HepG2 (cell line): ENCODE results near the gene C11orf68. TPM values are rescaled to one million over a fixed set of nuclear protein-coding genes. Genes with fewer than 3 reads are reported as not detected.

ENCODE experiments used
- AKAP8 ChIP-seq: sonication (generic); formaldehyde crosslinking; IDR thresholded peaks from 2 replicates; pipeline ENCODE4 v1.5.1; 2020; ENCODE audit warnings: mild to moderate bottlenecking, missing genetic modification reagents
- HNF4A ChIP-seq: sonication (generic); formaldehyde crosslinking; IDR thresholded peaks from 2 replicates; pipeline ENCODE4 v1.4.0; 2020; ENCODE audit warnings: missing genetic modification reagents
- HOXA5 ChIP-seq: sonication (generic); formaldehyde crosslinking; IDR thresholded peaks from 2 replicates; pipeline ENCODE4 v1.4.0; 2020; ENCODE audit warnings: missing genetic modification reagents
- IRF2 ChIP-seq: IDR thresholded peaks from 2 replicates; pipeline ENCODE4 v1.6.1; 2018; ENCODE audit warnings: missing genetic modification reagents, missing compliant biosample characterization
- MIXL1 ChIP-seq: IDR thresholded peaks from 2 replicates; pipeline ENCODE4 v1.6.1; 2016
- NFKBIZ ChIP-seq: IDR thresholded peaks from 2 replicates; pipeline ENCODE4 v1.6.1; 2018; ENCODE audit warnings: missing genetic modification reagents, missing compliant biosample characterization
- STAG1 ChIP-seq: sonication (generic); formaldehyde crosslinking; IDR thresholded peaks from 2 replicates; pipeline ENCODE4 v1.4.0; 2020; ENCODE audit warnings: missing genetic modification reagents
- STAT5B ChIP-seq: sonication (generic); formaldehyde crosslinking; IDR thresholded peaks from 2 replicates; pipeline ENCODE4 v1.4.0; 2020; ENCODE audit warnings: missing genetic modification reagents
- STAT6 ChIP-seq: sonication (generic); formaldehyde crosslinking; IDR thresholded peaks from 2 replicates; pipeline ENCODE4 v1.4.0; 2020; ENCODE audit warnings: missing genetic modification reagents, mild to moderate bottlenecking, borderline replicate concordance
- YEATS2 ChIP-seq: sonication (generic); formaldehyde crosslinking; IDR thresholded peaks from 2 replicates; pipeline ENCODE4 v1.4.0; 2020; ENCODE audit warnings: missing genetic modification reagents, borderline replicate concordance
- ZBTB42 ChIP-seq: sonication (generic); formaldehyde crosslinking; IDR thresholded peaks from 2 replicates; pipeline ENCODE4 v1.5.0; 2020; ENCODE audit warnings: mild to moderate bottlenecking, missing genetic modification reagents
- ZBTB7B ChIP-seq: sonication (generic); formaldehyde crosslinking; IDR thresholded peaks from 2 replicates; pipeline ENCODE4 v1.4.0; 2020; ENCODE audit warnings: missing genetic modification reagents
- ZFP62 ChIP-seq: sonication (generic); formaldehyde crosslinking; IDR thresholded peaks from 2 replicates; pipeline ENCODE4 v1.4.0; 2020; ENCODE audit warnings: missing genetic modification reagents
- ZNF180 ChIP-seq: sonication (generic); formaldehyde crosslinking; IDR thresholded peaks from 2 replicates; pipeline ENCODE4 v1.4.0; 2020; ENCODE audit warnings: low read depth, missing genetic modification reagents, borderline replicate concordance
- ZNF260 ChIP-seq: sonication (generic); formaldehyde crosslinking; IDR thresholded peaks from 2 replicates; pipeline ENCODE4 v1.4.0; 2020; ENCODE audit warnings: missing genetic modification reagents, low read depth, mild to moderate bottlenecking, borderline replicate concordance
- ZNF263 ChIP-seq: sonication (generic); formaldehyde crosslinking; IDR thresholded peaks from 2 replicates; pipeline ENCODE4 v1.4.0; 2020; ENCODE audit warnings: missing genetic modification reagents
- ZNF331 ChIP-seq: sonication (generic); formaldehyde crosslinking; IDR thresholded peaks from 2 replicates; pipeline ENCODE4 v1.4.0; 2020; ENCODE audit warnings: missing genetic modification reagents
- ZNF567 ChIP-seq: sonication (generic); formaldehyde crosslinking; IDR thresholded peaks from 2 replicates; pipeline ENCODE4 v1.8.1; 2023; ENCODE audit warnings: mild to moderate bottlenecking, missing genetic modification reagents, borderline replicate concordance
- ZNF773 ChIP-seq: sonication (generic); formaldehyde crosslinking; IDR thresholded peaks from 2 replicates; pipeline ENCODE4 v1.4.0; 2020; ENCODE audit warnings: missing genetic modification reagents, borderline replicate concordance
- polyA plus RNA-seq, 8 experiments: library from polyadenylated mRNA; depleted of rRNA in 3 of 8; stranded (reverse) in 7 of 8; unstranded in 1 of 8; fragments of >200 nt; fragmentation: Illumina TruSeq in 4 of 8; extraction: Trizol in 4 of 8; gene quantifications; 2 replicates each; pipeline versions ENCODE4 v1.2.1 to v1.2.3, GENCODE V29; 2011 to 2016; ENCODE audit warnings: low read depth in 4 of 8, missing spikeins in 1 of 8, mixed read lengths in 1 of 8; ENCODE audit not compliant: insufficient read depth in 1 of 8
- total RNA-seq, 5 experiments: library from RNA; depleted of rRNA; stranded (reverse); fragments of >200 nt; fragmentation: Illumina TruSeq; extraction: Trizol; gene quantifications; 2 replicates each; pipeline ENCODE4 v1.2.3, GENCODE V29; 2016; ENCODE audit warnings: low read depth in 1 of 5
- TF ChIP-seq, protein P1 (sequence below): sonication (generic); formaldehyde crosslinking; IDR thresholded peaks from 2 replicates; pipeline ENCODE4 v1.5.1; 2020; ENCODE audit warnings: mild to moderate bottlenecking, missing genetic modification reagents
- TF ChIP-seq, protein P2 (sequence below): IDR thresholded peaks from 2 replicates; pipeline ENCODE4 v1.6.1; 2016; ENCODE audit warnings: mild to moderate bottlenecking

The C11orf68 gene
- total and polyA plus RNA-seq, 2 of the 13 experiments (the other 11 are each of a cell fraction or from before 2014, with no cell fraction given): 8.4 to 28.3 TPM

DNA sequence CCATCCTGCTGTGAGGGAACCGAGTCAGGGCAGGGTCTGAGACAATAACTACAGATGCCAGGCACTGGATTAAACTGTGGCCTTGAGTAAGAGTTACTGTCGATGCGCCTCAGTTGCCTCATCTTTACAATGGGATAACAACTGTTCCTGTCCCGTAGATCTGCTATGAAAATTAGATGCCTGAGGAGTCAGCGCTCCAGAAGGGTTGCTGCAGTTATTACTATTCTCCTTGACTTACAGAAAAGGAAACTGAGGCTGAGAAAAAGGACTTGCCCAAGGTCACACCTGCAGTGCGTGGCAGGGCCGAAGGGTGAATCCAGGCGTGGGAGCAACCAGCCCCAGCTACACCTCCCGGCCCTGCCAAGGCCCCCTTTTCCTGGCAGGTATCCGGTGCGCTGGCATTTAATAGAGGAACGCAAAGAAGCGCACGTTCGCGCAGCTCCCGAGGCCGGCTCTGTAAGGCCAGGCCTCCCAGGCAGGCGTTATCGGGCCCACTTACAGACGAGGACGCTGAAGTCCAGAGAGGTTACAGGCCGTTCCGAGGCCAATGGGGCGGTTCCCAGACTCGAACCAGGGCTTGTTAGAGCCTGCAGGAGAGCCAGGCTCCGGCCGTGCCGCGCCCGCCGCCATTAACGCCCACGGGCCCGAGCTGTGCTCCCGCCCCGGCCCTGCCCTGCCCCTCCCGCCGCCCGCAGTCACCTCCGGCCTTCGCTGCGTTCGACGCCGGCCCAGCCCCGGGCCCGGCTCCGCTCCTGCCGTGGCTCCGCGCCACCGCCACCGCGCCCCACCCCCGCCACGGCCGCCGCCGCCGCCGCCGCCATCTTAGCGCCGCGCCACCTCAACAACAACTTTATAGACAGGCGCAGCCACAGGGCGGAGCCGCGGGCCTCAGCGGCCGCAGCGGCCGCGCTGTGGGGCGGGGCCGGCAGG is at the start of gene C11orf68 (continued):
- TF ChIP-seq, protein P1, sequence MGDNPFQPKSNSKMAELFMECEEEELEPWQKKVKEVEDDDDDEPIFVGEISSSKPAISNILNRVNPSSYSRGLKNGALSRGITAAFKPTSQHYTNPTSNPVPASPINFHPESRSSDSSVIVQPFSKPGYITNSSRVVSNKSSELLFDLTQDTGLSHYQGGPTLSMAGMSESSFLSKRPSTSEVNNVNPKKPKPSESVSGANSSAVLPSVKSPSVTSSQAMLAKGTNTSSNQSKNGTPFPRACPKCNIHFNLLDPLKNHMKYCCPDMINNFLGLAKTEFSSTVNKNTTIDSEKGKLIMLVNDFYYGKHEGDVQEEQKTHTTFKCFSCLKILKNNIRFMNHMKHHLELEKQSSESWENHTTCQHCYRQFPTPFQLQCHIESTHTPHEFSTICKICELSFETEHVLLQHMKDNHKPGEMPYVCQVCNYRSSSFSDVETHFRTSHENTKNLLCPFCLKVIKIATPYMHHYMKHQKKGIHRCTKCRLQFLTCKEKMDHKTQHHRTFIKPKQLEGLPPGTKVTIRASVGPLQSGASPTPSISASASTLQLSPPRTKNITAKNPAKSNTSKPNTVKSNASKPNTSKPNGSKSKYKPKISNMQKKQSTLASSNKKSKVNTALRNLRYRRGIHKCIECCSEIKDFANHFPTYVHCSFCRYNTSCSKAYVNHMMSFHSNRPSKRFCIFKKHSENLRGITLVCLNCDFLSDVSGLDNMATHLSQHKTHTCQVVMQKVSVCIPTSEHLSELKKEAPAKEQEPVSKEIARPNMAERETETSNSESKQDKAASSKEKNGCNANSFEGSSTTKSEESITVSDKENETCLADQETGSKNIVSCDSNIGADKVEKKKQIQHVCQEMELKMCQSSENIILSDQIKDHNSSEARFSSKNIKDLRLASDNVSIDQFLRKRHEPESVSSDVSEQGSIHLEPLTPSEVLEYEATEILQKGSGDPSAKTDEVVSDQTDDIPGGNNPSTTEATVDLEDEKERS: no peak
- TF ChIP-seq IRF2 (CRISPR knock-in tag) (no peak; the same call in 1 of the 2 replicates), STAG1 (CRISPR knock-in tag) (no peak), STAT6 (CRISPR knock-in tag) (no peak), YEATS2 (CRISPR knock-in tag) (no peak), ZFP62 (CRISPR knock-in tag) (no peak), NFKBIZ (no peak), ZNF567 (no peak), HNF4A (CRISPR knock-in tag) (no peak), ZBTB42 (CRISPR knock-in tag) (no peak), ZNF263 (CRISPR knock-in tag) (0 out of 2 replicates have a peak, but pooled peaks have one; percentile 9), ZNF260 (CRISPR knock-in tag) (no peak), HOXA5 (CRISPR knock-in tag) (no peak), ZNF180 (CRISPR knock-in tag) (no peak), ZBTB7B (CRISPR knock-in tag) (no peak), ZNF331 (CRISPR knock-in tag) (no peak), STAT5B (CRISPR knock-in tag) (no peak), ZNF773 (CRISPR knock-in tag) (no peak), AKAP8 (no peak), MIXL1 (CRISPR knock-in tag) (no peak)
- TF ChIP-seq, protein P2, sequence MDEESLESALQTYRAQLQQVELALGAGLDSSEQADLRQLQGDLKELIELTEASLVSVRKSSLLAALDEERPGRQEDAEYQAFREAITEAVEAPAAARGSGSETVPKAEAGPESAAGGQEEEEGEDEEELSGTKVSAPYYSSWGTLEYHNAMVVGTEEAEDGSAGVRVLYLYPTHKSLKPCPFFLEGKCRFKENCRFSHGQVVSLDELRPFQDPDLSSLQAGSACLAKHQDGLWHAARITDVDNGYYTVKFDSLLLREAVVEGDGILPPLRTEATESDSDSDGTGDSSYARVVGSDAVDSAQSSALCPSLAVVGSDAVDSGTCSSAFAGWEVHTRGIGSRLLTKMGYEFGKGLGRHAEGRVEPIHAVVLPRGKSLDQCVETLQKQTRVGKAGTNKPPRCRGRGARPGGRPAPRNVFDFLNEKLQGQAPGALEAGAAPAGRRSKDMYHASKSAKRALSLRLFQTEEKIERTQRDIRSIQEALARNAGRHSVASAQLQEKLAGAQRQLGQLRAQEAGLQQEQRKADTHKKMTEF (CRISPR knock-in tag): peak; percentile 8; the same call in 1 of the 2 replicates
